DOHH2 (cell line): ENCODE data around the gene SRBD1.

Source experiments
- H3F3A ChIP-seq: fragments of 200-600 bp; sonication (generic), shearing (Covaris generic); 2 replicates; pipeline ENCODE4 v1.6.0; 2016; ENCODE audit warnings: antibody characterized with exemption, mild to moderate bottlenecking; ENCODE audit not compliant: control insufficient read depth, insufficient read depth
- H3K27ac ChIP-seq: fragments of 200-600 bp; sonication (generic); 2 replicates; pipeline ENCODE4 v1.5.1; 2014; ENCODE audit warnings: low read depth, mild to moderate bottlenecking, low read length, moderate library complexity
- H3K27me3 ChIP-seq: fragments of 200-600 bp; sonication (generic); 2 replicates; pipeline ENCODE4 v1.6.1; 2014; ENCODE audit warnings: mild to moderate bottlenecking, low read length, mixed read lengths; ENCODE audit not compliant: control insufficient read depth
- H3K36me3 ChIP-seq: fragments of 200-600 bp; sonication (generic); 2 replicates; pipeline ENCODE4 v1.6.1; 2014; ENCODE audit warnings: mild to moderate bottlenecking, low read length, moderate library complexity, mixed read lengths; ENCODE audit not compliant: control insufficient read depth
- H3K4me1 ChIP-seq: fragments of 200-600 bp; sonication (generic); 2 replicates; pipeline ENCODE4 v1.6.1; 2014; ENCODE audit warnings: mild to moderate bottlenecking, low read length, mixed read lengths; ENCODE audit not compliant: control insufficient read depth
- H3K4me2 ChIP-seq: fragments of 200-600 bp; sonication (generic); 2 replicates; pipeline ENCODE4 v1.6.0; 2014; ENCODE audit warnings: mild to moderate bottlenecking, low read length, moderate library complexity
- H3K4me3 ChIP-seq: fragments of 200-600 bp; sonication (generic); 2 replicates; pipeline ENCODE4 v1.5.1; 2014; ENCODE audit warnings: mild to moderate bottlenecking, low read length, mixed read lengths
- H3K79me2 ChIP-seq: fragments of 200-600 bp; sonication (generic); 2 replicates; pipeline ENCODE4 v1.6.1; 2014; ENCODE audit warnings: mild to moderate bottlenecking, low read length, mixed read lengths; ENCODE audit not compliant: control insufficient read depth
- H3K9me2 ChIP-seq: fragments of 200-600 bp; sonication (generic); replicated peaks from 2 replicates; pipeline ENCODE4 v1.6.1; 2014; ENCODE audit warnings: mild to moderate bottlenecking, low read length, mixed read lengths; ENCODE audit not compliant: control insufficient read depth
- H3K9me3 ChIP-seq: fragments of 200-600 bp; sonication (generic); 2 replicates; pipeline ENCODE4 v1.6.1; 2014; ENCODE audit warnings: antibody characterized with exemption, low read length, mixed read lengths; ENCODE audit not compliant: control insufficient read depth, insufficient read depth
- H4K20me1 ChIP-seq: fragments of 200-600 bp; sonication (generic); 2 replicates; pipeline ENCODE4 v1.6.0; 2014; ENCODE audit warnings: low read depth, mild to moderate bottlenecking, antibody characterized with exemption, low read length, moderate library complexity; ENCODE audit not compliant: control insufficient read depth, insufficient read depth
- CTCF ChIP-seq: fragments of 200-600 bp; sonication (generic); IDR thresholded peaks from one replicate; pipeline ENCODE4 v1.5.1; 2014; ENCODE audit warnings: antibody characterized with exemption, mild to moderate bottlenecking, low read depth, low read length; ENCODE audit not compliant: poor library complexity, severe bottlenecking
- EZH2phosphoT487 ChIP-seq: fragments of 200-600 bp; sonication (generic); IDR thresholded peaks from 2 replicates; pipeline ENCODE4 v1.6.1; 2017; ENCODE audit warnings: borderline replicate concordance, mild to moderate bottlenecking, antibody characterized with exemption, low read length, moderate library complexity, mixed read lengths

Gene SRBD1

GRCh38 chr2:45571940-45572339 lies 39.1 kb downstream of the SRBD1 start:
- TF ChIP-seq CTCF (no peak), EZH2phosphoT487 (no peak)
- H3K4me2 ChIP-seq, result no peak overlapping the region
- peaks cover 12% of the 10 kb centered on the region; the same call in 1 of the 2 replicates for H3K36me3 ChIP-seq
- no peak overlapping the region for H3K27ac ChIP-seq
- no peaks in the 10 kb centered on the region for H4K20me1 ChIP-seq
- no peaks in the 10 kb centered on the region for H3K27me3 ChIP-seq
- H3K9me2 ChIP-seq, result no peaks in the 10 kb centered on the region
- H3K4me1 ChIP-seq, result peaks cover 14% of the 10 kb centered on the region
- H3F3A ChIP-seq, result no peaks in the 10 kb centered on the region
- H3K4me3 ChIP-seq, result no peak overlapping the region
- peaks cover 5% of the 10 kb centered on the region; the same call in 1 of the 2 replicates for H3K9me3 ChIP-seq
- H3K79me2 ChIP-seq, result no peaks in the 10 kb centered on the region

GRCh38 chr2:45570671-45571334 lies 40.3 kb downstream of the SRBD1 start:
- no peak overlapping the region for H3K4me2 ChIP-seq
- no peaks in the 10 kb centered on the region for H3F3A ChIP-seq
- H3K36me3 ChIP-seq, result peaks cover 12% of the 10 kb centered on the region; the same call in 1 of the 2 replicates
- no peaks in the 10 kb centered on the region for H3K27me3 ChIP-seq
- H3K9me2 ChIP-seq, result no peaks in the 10 kb centered on the region
- H3K4me1 ChIP-seq, result peaks cover 14% of the 10 kb centered on the region
- peaks cover 5% of the 10 kb centered on the region; the same call in 1 of the 2 replicates for H3K9me3 ChIP-seq
- H3K4me3 ChIP-seq, result no peak overlapping the region
- TF ChIP-seq EZH2phosphoT487 (no peak), CTCF (no peak)
- no peaks in the 10 kb centered on the region for H4K20me1 ChIP-seq
- H3K79me2 ChIP-seq, result no peaks in the 10 kb centered on the region
- no peak overlapping the region for H3K27ac ChIP-seq

- H3K9me3 ChIP-seq, result peaks cover 5% of the 10 kb centered on the region; the same call in 1 of the 2 replicates
- no peaks in the 10 kb centered on the region for H3K27me3 ChIP-seq
- H3K79me2 ChIP-seq, result no peaks in the 10 kb centered on the region
- H3K9me2 ChIP-seq, result no peaks in the 10 kb centered on the region
- H3K4me2 ChIP-seq, result no peak overlapping the region
- H3K27ac ChIP-seq, result no peak overlapping the region
- H4K20me1 ChIP-seq, result no peaks in the 10 kb centered on the region
- TF ChIP-seq CTCF (no peak), EZH2phosphoT487 (no peak)
- no peak overlapping the region for H3K4me3 ChIP-seq
- peaks cover 12% of the 10 kb centered on the region; the same call in 1 of the 2 replicates for H3K36me3 ChIP-seq
- H3K4me1 ChIP-seq, result peaks cover 14% of the 10 kb centered on the region
- H3F3A ChIP-seq, result no peaks in the 10 kb centered on the region
These were observed 42.1 kb downstream of the SRBD1 start for GRCh38 chr2:45568935-45569334.
